BJ (cell line): Measurements from ENCODE around the gene SOS1. TPM values are rescaled to one million over a fixed set of nuclear protein-coding genes. Genes with fewer than 3 reads are reported as not detected.

Experiments
- CTCF ChIA-PET: fragments of 350-600 bp; formaldehyde crosslinking; extraction: SDS; loops from one replicate; lab custom pipeline; 2021; ENCODE audit warnings: antibody characterized with exemption, inconsistent platforms; lab: Yijun Ruan, JAX
- POLR2A ChIA-PET: fragments of 300-600 bp; sonication (Branson Sonifier 250); formaldehyde crosslinking; extraction: SDS; loops from one replicate; lab custom pipeline; 2021; ENCODE audit warnings: antibody characterized with exemption; lab: Charles Lee
- DNase-seq: peaks from one replicate; pipeline ENCODE4 v3.0.0-alpha.2; 2011; ENCODE audit warnings: low read depth
- H3K27me3 ChIP-seq: 2 replicates; pipeline ENCODE4 v1.6.0; 2011; ENCODE audit warnings: low read length; ENCODE audit not compliant: control insufficient read depth, insufficient read depth
- H3K36me3 ChIP-seq: 2 replicates; pipeline ENCODE4 v1.5.1; 2011; ENCODE audit warnings: low read length; ENCODE audit not compliant: control insufficient read depth, insufficient read depth
- H3K4me3 ChIP-seq: 2 replicates; pipeline ENCODE4 v1.5.1; 2011; ENCODE audit warnings: low read depth, mild to moderate bottlenecking, control low read depth, low read length
- polyA plus RNA-seq: library from polyadenylated mRNA; depleted of rRNA; stranded (reverse); fragments of >200 nt; gene quantifications from 2 replicates; pipeline ENCODE4 v1.2.3, GENCODE V29; 2011
- TF ChIP-seq, protein P1 (sequence below): IDR thresholded peaks from 2 replicates; pipeline ENCODE4 v1.5.1; 2011; ENCODE audit warnings: low read depth, mild to moderate bottlenecking, control low read depth, inconsistent platforms, low read length, moderate library complexity; ENCODE audit not compliant: insufficient read depth

Gene SOS1
- polyA plus RNA-seq, 1 experiment = 12.9 TPM

DNA sequence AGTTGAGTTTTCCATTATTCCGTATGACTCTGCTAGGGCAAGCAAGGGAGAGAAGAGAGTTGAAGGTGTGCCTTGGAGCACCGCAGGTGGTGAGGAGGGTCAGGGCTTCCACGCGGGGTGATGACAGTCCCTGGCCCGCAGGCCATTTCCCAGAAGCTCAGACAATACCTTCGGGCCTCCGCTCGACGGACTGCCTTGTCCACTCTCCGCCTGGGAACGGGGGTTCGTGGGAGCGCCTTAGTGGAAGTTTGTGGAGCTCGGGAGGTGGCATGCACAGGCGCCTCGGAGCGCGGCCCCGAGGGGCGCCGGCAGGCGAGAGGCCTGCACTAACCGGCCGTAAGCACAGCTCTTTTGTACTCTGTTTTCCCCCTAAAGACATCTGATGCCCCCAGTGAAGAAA is 161.4 kb downstream of the SOS1 start:
- Histone ChIP-seq H3K36me3 (no peaks in the 10 kb centered on the region), H3K4me3 (no peak overlapping the region), H3K27me3 (peaks cover 2% of the 10 kb centered on the region; the same call in 1 of the 2 replicates)
- DNase-seq = no peak
- TF ChIP-seq, protein P1, sequence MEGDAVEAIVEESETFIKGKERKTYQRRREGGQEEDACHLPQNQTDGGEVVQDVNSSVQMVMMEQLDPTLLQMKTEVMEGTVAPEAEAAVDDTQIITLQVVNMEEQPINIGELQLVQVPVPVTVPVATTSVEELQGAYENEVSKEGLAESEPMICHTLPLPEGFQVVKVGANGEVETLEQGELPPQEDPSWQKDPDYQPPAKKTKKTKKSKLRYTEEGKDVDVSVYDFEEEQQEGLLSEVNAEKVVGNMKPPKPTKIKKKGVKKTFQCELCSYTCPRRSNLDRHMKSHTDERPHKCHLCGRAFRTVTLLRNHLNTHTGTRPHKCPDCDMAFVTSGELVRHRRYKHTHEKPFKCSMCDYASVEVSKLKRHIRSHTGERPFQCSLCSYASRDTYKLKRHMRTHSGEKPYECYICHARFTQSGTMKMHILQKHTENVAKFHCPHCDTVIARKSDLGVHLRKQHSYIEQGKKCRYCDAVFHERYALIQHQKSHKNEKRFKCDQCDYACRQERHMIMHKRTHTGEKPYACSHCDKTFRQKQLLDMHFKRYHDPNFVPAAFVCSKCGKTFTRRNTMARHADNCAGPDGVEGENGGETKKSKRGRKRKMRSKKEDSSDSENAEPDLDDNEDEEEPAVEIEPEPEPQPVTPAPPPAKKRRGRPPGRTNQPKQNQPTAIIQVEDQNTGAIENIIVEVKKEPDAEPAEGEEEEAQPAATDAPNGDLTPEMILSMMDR = no peak
- POLR2A ChIA-PET = no interaction called here
- CTCF ChIA-PET = interaction anchor here (0.9 to 2.6 kb wide), 3 partner anchors 10 to 268 kb away, joined by 3 to 9 read pairs (median 3); no protein-coding TSS in a partner anchor

DNA sequence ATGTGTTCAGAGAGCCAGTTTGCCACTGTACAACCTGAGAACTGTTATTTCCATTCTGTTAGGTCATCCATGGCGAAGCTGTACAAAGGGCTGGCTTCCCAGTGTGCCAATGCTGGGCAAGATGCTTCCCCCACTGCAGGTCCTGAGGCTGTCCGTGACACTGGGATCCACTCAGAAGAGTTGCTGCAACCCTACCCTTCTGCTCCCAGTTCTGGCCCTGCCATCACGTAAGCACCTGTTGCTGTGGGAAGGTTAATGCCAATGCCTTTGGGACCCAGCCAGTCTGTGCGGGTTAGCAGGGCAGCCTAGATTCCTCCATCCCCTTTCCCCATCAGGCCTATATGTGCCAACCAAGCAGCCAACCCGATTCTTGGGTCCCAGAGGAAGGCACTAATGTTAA is 162.9 kb downstream of the SOS1 start:
- TF ChIP-seq, protein P1 = no peak
- CTCF ChIA-PET = interaction anchor here (2.0 kb wide), 1 partner anchor 10 kb away, joined by 9 read pairs; no protein-coding TSS in a partner anchor
- DNase-seq = no peak
- Histone ChIP-seq H3K36me3 (no peaks in the 10 kb centered on the region), H3K27me3 (peaks cover 2% of the 10 kb centered on the region; the same call in 1 of the 2 replicates), H3K4me3 (no peak overlapping the region)
- POLR2A ChIA-PET = no interaction called here

DNA sequence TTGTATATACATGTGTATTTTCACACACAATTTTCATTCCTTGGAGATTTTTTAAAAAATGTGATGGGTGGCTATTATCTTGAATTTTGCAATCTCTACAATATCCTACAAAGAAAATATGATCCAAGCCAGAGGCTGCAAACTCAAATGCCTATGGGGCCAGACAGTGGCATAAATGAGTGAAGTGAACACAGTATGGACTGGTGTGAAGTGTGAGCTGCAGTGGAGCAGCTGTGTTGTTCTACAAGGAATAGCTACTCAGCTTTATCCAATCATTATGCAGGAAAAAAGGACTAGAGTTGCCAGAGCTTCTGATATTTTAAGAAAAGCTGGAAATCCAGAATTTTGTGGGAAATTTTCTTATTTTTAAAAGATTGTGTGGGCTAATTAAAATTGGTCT is 169.1 kb downstream of the SOS1 start:
- POLR2A ChIA-PET = no interaction called here
- DNase-seq = no peak
- H3K27me3 ChIP-seq = no peaks in the 10 kb centered on the region
- CTCF ChIA-PET = interaction anchor here (1.3 kb wide), 1 partner anchor 276 kb away, joined by 3 read pairs; no protein-coding TSS in a partner anchor
- no peaks in the 10 kb centered on the region for H3K36me3 ChIP-seq
- no peak overlapping the region for H3K4me3 ChIP-seq
- TF ChIP-seq, protein P1 = no peak

DNA sequence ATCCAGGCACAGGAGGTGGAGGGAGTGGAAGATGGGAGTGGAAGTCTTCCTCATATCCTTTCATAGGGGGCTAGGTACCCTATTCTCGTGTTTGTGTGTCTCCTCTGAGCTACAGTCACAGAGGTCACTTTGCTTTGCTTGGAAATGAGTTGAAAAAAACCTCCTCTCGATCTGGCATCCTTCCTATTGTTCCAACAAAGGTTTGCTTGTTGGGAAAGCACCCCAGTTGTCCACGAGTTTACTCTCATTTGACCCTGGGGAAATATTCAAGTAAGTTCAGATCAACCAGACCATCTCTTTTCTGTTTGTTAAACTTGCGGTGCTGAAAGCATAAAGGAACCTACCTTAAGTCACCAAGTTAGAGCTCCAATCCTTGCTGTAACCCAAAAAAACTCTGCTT is 171.9 kb downstream of the SOS1 start:
- POLR2A ChIA-PET = no interaction called here

DNA sequence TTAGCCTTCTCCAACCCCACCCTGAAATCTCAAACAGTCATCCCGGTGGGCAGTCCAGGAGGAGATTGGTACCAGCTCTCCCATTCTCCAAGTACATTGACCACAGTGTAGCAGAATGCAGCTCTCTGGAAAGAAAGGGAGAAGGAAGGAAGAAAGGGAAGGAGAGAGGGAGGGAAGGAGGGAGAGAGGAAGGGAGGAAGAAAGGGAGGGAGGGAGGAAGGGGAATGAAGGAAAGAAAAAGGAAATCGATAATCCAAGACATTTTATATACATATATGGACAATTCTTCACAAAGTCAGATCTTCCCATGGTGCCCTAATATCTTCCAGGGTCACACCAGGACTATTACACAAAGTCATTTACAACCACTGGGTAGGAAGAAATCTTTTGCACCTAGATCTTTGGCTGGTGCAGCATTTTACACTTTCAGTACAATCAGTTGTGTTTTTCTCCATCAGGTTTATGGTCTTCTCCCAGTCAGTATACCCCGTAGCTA is 172.4 kb downstream of the SOS1 start:
- DNase-seq = no peak
- no peaks in the 10 kb centered on the region for H3K27me3 ChIP-seq
- ChIA-PET CTCF (interaction anchor here (0.6 to 4.6 kb wide), 17 partner anchors 8 to 1272 kb away, joined by 3 to 57 read pairs (median 5); no protein-coding TSS in a partner anchor), POLR2A (no interaction called here)
- TF ChIP-seq, protein P1 = no peak
- H3K4me3 ChIP-seq = no peak overlapping the region
- H3K36me3 ChIP-seq = no peaks in the 10 kb centered on the region

More for the DNA sequence above, 171.9 kb downstream of the SOS1 start:
- H3K27me3 ChIP-seq = no peaks in the 10 kb centered on the region
- no peak for DNase-seq
- TF ChIP-seq, protein P1 = no peak
- H3K36me3 ChIP-seq = no peaks in the 10 kb centered on the region
- CTCF ChIA-PET = interaction anchor here (1.0 to 4.6 kb wide), 7 partner anchors 8 to 279 kb away, joined by 3 to 57 read pairs (median 9); no protein-coding TSS in a partner anchor
- H3K4me3 ChIP-seq = no peak overlapping the region
